Stimulated activated CD4-positive, alpha-beta T cell treated with anti-CD3 and anti-CD28 coated beads, Interleukin-12 subunit alpha, Interleukin-12 subunit beta, amount 100 ng/mL, for 4 hours (primary cell): ENCODE measurements around the gene HNRNPU.
"Not testable (repeated sequence)": the region's sequence is repeated elsewhere in the genome, so short reads cannot be mapped to it uniquely, and the experiment has no call there.

ENCODE experiments used
- DNase-seq: peaks from one replicate; pipeline ENCODE4 v3.0.0-alpha.2; 2020

HNRNPU gene

DNA sequence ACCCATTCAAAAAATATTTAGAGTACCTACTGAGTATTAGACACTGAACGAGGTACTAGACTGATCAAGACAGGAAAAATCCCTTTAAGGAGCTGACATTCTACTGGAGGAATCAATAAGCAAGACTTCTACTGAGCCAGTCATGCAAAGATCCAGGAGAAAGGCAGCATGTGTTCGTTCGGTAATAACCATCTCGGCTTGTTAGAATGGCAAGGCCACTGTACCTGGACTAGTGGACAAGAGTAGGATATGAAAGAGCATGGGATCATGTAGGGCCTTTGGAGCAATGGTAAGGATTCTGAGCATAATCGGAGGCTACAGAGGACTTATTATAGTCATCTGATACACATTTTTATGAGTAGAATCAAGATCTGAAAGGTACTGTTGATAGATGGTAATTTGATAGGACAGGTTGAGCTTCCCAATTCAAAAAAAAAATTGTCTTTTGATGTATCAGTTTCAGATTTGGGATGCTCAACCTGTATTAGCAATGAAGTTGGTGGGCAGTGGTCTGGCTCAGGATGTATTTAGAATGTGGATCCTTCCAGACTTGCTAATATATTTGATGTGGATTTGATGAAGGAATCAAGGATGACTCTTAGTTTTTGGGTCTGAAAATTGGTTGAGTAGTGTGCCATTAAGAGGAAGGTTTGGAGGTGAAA is 26.6 kb downstream of the HNRNPU start:
- no peak for DNase-seq

DNA sequence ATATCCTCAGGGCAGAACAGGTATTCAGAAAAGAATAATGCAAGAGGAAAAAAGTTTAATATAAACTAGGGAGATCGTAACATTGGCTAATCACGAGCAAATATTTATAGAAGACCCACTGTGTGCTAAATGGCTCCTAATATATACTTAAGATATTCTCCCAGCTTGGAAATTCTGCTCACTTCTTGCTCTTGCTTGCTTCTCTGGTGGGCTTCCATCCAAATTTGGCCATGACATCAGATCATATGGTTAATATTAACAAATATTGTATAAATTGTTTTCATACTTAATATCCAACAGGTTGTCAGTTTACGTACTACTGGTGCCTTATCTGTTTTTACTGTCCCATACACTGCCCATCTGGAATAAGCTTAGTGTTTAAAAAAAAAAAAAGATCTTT is 27.8 kb downstream of the HNRNPU start:
- no peak for DNase-seq

DNA sequence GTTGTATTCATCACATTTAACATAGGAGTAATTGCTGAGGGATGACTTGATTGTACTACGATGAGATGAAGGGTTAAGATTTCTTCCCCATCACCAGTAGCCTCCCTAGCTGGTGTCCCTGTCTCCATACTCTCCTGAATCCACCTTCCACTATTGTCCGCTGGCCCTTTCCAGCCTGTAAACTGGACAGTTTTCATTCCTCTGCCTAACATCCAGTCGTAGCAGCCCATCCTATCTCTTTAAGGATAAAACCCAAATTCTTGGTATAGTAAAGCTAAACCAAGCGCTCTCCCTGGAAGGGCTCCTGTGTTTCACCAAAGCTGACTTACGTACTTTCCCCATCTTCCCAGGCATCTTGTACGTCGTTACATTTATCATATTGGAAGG is 28.2 kb downstream of the HNRNPU start:
- DNase-seq = no peak

DNA sequence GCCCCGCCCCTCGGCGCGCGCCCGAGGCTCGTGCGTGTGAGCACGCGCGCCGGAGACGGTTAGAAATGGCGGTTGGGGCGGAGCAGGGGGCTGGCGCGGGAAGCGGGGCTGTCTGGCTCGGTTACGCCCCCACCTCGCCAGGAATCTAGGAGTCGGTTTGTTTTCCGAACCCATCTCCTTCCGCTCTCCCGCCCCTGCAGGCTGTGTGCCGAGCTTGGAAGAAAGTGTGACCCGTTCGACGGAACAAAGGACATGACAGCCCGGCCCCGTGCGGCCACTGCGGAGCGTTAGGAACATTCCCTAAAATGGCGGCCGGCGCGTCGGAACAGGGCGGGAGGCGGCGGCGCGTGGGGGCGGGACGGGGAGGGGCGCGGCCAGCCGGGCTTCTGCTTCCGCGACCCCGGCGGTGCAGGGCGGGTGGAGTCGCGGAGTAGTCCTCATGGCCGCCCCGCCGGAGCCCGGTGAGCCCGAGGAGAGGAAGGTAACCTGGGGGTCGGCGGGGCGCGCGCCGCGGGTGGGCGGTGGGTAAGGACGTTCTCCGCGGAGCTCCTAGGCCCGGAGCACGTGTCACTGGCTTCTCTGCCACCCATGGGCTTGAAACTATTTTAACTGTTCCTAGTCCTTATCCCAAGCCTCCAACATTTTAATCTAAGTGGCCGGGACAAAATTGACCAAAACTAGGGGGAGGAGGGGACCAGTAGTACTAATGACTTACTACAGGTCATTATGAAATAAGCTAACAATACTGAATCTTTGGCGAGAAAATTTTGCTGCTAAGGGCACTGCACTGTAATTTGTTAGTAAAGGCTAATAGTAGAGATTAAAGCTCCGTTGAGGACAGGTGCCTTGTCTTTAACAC is 28.8 kb downstream of the HNRNPU start, which contains the start of gene COX20:
Gene COX20, plus strand, starts transcription at position 383 of the 859 bp plus-strand sequence. Its CDS starts 57 bp downstream, at position 440.
- DNase-seq = peak; percentile 89

GRCh38 chr1:244834543-244835275 is 29.6 kb downstream of the HNRNPU start:
- DNase-seq = no peak

DNA sequence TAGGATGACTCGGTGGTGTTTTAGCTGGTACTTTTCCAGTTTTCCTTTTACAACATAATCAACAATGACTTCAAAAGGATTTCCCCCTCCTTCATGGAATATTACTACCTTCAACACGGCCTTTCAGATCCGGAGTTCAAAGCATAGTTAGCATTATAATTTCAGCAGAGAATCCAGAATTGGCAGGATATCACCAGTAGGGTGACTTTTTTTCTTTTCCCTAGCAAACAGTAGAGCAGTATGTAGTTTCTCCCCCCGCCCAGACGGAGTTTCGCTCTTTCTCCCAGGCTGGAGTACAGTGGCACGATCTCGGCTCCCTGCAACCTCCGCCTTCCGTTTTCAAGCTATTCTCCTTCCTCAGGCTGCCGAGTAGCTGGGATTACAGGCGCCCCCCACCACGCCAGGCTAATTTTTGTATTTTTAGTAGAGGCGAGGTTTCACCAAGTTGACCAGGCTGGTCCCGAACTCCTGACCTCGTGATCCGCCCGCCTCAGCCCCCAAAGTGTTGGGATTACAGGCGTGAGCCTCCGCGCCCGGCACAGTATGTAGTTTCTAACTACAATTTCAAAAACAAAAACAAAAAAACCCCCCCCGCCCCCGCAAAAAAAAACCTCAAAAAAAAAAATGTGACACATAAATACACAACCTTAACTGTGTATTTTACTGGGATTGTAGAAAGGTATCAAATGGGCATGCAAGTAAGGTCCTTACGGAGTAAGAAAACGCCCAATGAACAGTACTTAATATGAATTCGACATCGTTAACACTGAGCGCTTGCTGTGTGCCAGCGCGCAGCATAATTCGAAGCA is 30.4 kb downstream of the HNRNPU start:
- peak; percentile 49 for DNase-seq

DNA sequence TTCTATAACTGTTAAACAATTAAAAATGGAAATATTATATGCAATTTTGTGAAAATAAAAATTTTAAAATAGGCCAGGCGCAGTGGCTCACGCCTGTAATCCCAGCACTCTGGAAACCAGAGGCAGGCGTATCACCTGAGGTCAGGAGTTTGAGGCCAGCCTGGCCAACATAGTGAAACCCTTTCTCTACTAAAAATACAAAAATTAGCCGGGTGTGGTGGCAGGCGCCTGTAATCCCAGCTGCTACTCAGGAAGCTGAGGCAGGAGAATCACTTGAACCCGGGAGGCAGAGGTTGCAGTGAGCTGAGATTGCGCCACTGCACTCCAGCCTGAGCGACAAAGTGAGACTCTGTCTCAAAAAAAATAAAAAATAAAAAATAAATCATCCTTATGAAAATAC is 31.1 kb downstream of the HNRNPU start:
- not testable (repeated sequence) for DNase-seq

- no peak for DNase-seq
Measured at GRCh38 chr1:244830639-244831038, 33.7 kb downstream of the HNRNPU start.

DNA sequence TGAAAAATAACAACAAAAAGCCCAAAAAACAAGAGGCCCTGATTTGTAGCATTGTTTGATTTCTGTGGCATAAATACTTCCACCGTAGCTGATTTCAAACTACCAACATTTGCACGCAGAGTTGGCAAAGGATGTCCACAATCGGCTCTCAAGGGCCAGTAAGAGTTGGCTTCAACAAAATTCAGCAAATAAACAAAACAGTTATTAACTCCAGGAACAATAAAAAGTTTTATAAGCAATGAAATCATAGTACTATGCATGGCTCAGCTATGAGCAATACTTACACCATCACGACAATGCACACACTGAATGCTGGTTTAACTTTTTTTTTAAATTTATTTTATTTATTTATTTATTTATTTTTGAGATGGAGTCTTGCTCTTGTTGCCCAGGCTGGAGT is 37.6 kb downstream of the HNRNPU start:
- DNase-seq = no peak

DNA sequence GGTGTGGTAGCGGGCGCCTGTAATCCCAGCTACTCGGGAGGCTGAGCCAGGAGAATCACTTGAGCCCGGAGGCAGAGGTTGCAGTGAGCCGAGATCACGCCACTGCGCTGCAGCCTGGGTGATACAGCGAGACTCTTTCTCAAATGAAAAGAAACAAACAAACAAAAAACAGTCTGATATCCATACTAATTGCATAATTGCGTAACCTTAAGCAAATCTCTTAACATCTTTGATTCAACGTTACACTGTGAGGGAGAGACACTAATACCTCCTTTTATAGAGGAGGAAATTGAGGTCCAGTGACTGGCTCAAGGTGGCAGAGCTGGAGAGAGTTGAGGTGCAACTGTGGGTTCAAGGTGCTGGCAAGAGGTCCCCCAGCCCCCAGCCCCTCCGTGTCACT is 41.5 kb downstream of the HNRNPU start:
- DNase-seq = no peak

GRCh38 chr1:244821134-244821533 is 43.2 kb downstream of the HNRNPU start:
- DNase-seq = no peak

GRCh38 chr1:244820131-244820530 is 44.2 kb downstream of the HNRNPU start:
- no peak for DNase-seq

- DNase-seq = no peak
Measured at GRCh38 chr1:244817415-244817894, 46.9 kb downstream of the HNRNPU start.

GRCh38 chr1:244815600-244816099 is 48.7 kb downstream of the HNRNPU start:
- no peak for DNase-seq

GRCh38 chr1:244813327-244813726 is 51.0 kb downstream of the HNRNPU start:
- no peak for DNase-seq

DNA sequence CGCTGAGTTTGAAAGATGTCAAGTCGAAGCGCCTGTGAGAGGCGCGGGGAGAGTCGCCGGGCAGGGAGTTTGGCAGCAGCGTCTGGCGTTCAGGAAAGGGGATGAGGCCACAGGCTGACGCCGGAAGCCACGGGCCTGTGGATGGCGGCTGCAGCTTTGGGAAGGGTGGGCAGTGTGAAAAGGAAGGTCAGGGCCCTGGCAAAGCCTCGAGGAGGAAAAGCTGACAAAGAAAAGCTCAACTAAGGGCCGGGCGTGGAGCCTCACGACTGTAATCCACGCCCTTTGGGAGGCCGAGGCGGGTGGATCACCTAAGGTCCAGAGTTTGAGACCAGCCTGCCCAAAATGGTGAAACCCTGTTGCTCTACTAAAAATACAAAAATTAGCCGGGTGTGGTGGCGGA is 54.1 kb downstream of the HNRNPU start:
- no peak for DNase-seq

GRCh38 chr1:244807138-244807537 is 57.2 kb downstream of the HNRNPU start:
- no peak for DNase-seq

GRCh38 chr1:244804841-244805240 is 59.5 kb downstream of the HNRNPU start:
- DNase-seq = no peak

- DNase-seq = no peak
Measured at GRCh38 chr1:244802556-244803239, 61.6 kb downstream of the HNRNPU start.

DNA sequence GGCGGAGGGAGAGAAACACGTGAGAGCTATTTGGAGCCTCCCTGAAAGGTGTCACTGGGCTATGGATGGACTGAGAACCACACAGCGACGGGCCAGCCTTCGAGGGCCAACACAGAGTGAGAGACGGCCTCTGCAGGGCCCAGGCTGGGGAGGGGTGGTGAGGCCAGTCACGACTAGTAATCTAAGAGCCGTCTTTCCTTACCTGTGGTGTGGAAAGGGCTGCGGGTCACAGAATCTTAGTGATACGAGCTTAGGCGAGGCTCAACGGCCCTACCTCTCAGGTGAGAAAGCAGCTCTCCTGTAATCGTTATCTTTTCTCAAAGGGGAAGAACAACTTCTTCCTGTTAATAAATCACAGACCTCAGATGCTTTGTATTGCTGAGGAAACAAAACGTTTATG is 62.3 kb downstream of the HNRNPU start:
- no peak for DNase-seq

DNA sequence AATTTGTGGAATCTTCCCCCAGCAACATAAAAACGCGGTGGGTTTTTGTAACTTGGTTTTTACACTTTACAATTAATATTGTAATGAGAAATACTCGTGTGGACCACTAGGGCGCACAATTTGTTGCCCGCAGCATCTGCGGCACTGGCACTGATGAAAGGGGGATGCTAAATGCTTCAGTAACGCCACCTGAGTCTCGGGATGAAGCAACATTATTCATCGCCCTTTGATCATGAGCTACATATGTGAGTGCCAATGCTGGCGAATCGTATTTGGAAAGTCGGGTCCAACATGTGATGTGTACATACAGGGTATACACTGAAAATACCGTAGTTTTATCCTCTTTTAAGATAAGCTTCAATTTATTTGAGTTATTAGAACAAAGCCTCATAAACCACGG is 63.1 kb downstream of the HNRNPU start:
- DNase-seq = peak; percentile 38

GRCh38 chr1:244800821-244801220 is 63.5 kb downstream of the HNRNPU start:
- no peak for DNase-seq
